Small intestine (tissue), 7 donors: ENCODE data around the gene JAKMIP2. TPM values are rescaled to one million over a fixed set of nuclear protein-coding genes. Genes with fewer than 3 reads are reported as not detected.
"Not testable (repeated sequence)": the region's sequence is repeated elsewhere in the genome, so short reads cannot be mapped to it uniquely, and the experiment has no call there.

Source experiments
- DNase-seq, 2 donors: peaks; one replicate each; pipeline versions ENCODE4 v3.0.0 to v3.0.0-alpha.2; 2013
- FAIRE-seq: peaks from 2 replicates; lab custom pipeline; 2012; peaks lifted over from hg19 to GRCh38; lab: Jason Lieb, UNC
- H3K27ac ChIP-seq, 3 donors: one replicate each; pipeline ENCODE4 v1.5.1; 2013; ENCODE audit warnings: low read length in 2 of 3, mild to moderate bottlenecking in 2 of 3, control low read depth in 1 of 3, inconsistent platforms in 1 of 3, low read depth in 1 of 3, moderate library complexity in 1 of 3
- H3K27me3 ChIP-seq, 3 donors: one replicate each; pipeline ENCODE4 v1.6.1; 2013; ENCODE audit warnings: low read length in 3 of 3, inconsistent platforms in 1 of 3; ENCODE audit not compliant: control insufficient read depth in 3 of 3, insufficient read depth in 3 of 3
- H3K36me3 ChIP-seq, 3 donors: one replicate each; pipeline ENCODE4 v1.6.1; 2013; ENCODE audit warnings: low read length in 3 of 3, inconsistent platforms in 1 of 3, low read depth in 1 of 3, mild to moderate bottlenecking in 1 of 3, moderate library complexity in 1 of 3; ENCODE audit not compliant: control insufficient read depth in 3 of 3, insufficient read depth in 2 of 3
- H3K4me1 ChIP-seq, 3 donors: one replicate each; pipeline ENCODE4 v1.6.1; 2013; ENCODE audit warnings: low read length in 2 of 3, inconsistent platforms in 1 of 3, low read depth in 1 of 3, mild to moderate bottlenecking in 1 of 3, moderate library complexity in 1 of 3; ENCODE audit not compliant: control insufficient read depth in 3 of 3, insufficient read depth in 2 of 3
- H3K4me3 ChIP-seq, 3 donors: one replicate each; pipeline ENCODE4 v1.5.1; 2013; ENCODE audit warnings: low read length in 3 of 3, control low read depth in 1 of 3, inconsistent platforms in 1 of 3, low read depth in 1 of 3, mild to moderate bottlenecking in 1 of 3, moderate library complexity in 1 of 3
- H3K9me3 ChIP-seq, 2 donors: one replicate each; pipeline ENCODE4 v1.6.1; 2013; ENCODE audit warnings: low read depth in 1 of 2, low read length in 1 of 2; ENCODE audit not compliant: control insufficient read depth in 2 of 2, insufficient read depth in 1 of 2
- WGBS, 3 donors: extraction: QIAGEN DNeasy Blood & Tissue Kit; methylation state at CpG; one replicate each; pipeline ENCODE4 v1.1.7; 2013; 5-methylcytosine and 5-hydroxymethylcytosine counted together
- polyA plus RNA-seq, 4 donors: library from polyadenylated mRNA; stranded (reverse) in 3 of 4; unstranded in 1 of 4; fragments of 200-250 nt in 3 of 4; fragments of 120-200 nt in 1 of 4; gene quantifications; one replicate each; pipeline versions ENCODE4 v1.2.1 to v1.2.3, GENCODE V29; 2013
- donor health status: healthy with polysubstance abuse.
- donor health status: control.
- donor health status: control.
- donor health status: Bipolar disorder and iron deficiency.
- donor health status: healthy.

JAKMIP2 gene
- polyA plus RNA-seq, 4 donors = 0.22 to 1.0 (median 0.42) TPM

GRCh38 chr5:147561435-147561834 is 221.1 kb downstream of the JAKMIP2 start:
- H3K27ac ChIP-seq = no peak overlapping the region
- no peak overlapping the region for H3K4me3 ChIP-seq
- no peaks in the 10 kb centered on the region for H3K27me3 ChIP-seq
- H3K36me3 ChIP-seq = no peaks in the 10 kb centered on the region
- FAIRE-seq (no peak), DNase-seq (no peak)
- peaks cover 0 to 2% (median 0%) of the 10 kb centered on the region in 3 donors for H3K4me1 ChIP-seq
- no peaks in the 10 kb centered on the region for H3K9me3 ChIP-seq
- WGBS, 3 donors = 89 to 98% (median 98%) methylated on average over 2 of the region's 2 CpGs

DNA sequence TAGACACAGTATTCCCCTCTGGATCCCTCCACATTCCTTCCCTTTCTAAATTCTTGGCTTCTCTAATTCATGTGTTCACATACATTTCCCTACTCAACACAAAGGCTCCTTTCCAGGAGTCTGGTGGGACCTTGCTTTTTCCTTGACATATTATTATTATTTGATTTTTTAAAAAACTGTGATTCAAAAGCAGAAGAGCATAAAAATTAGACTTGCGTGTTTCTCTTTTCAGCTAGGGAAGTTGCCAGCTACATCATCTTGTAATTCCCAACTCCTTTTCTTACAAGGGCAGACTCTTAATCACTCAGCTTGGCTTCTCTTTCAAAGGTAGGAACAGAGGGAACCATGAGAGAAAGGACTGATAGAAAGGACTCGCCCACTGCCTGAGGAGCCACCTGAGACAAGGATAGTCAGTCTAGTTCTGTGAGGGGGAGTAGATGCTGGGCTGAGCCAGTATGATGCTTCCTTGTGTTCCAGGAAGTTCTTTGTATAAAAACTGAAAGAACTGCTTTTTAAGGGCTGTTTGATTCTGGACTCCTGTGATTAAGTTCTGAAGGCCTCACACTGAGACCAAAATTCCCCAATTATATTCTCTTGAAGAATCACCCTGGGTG is 221.7 kb downstream of the JAKMIP2 start:
- DNase-seq (no peak), FAIRE-seq (no peak)
- WGBS, 3 donors = 58 to 79% (median 68%) methylated on average over 2 of the region's 2 CpGs
- Histone ChIP-seq H3K27me3 (no peaks in the 10 kb centered on the region), H3K4me1 (peaks cover 0 to 2% (median 0%) of the 10 kb centered on the region in 3 donors), H3K27ac (no peak overlapping the region), H3K4me3 (no peak overlapping the region), H3K36me3 (no peaks in the 10 kb centered on the region), H3K9me3 (no peaks in the 10 kb centered on the region)

- no peak for DNase-seq
- no peak for FAIRE-seq
- H3K4me1 ChIP-seq = peaks cover 0 to 2% (median 0%) of the 10 kb centered on the region in 3 donors
- no peaks in the 10 kb centered on the region for H3K36me3 ChIP-seq
- no peaks in the 10 kb centered on the region for H3K9me3 ChIP-seq
- H3K27me3 ChIP-seq = no peaks in the 10 kb centered on the region
- no peak overlapping the region for H3K4me3 ChIP-seq
- 45 to 50% (median 47%) methylated on average over 2 of the region's 2 CpGs for WGBS, 3 donors
- no peak overlapping the region for H3K27ac ChIP-seq
Observed at GRCh38 chr5:147559749-147560148, 222.8 kb downstream of the JAKMIP2 start.

DNA sequence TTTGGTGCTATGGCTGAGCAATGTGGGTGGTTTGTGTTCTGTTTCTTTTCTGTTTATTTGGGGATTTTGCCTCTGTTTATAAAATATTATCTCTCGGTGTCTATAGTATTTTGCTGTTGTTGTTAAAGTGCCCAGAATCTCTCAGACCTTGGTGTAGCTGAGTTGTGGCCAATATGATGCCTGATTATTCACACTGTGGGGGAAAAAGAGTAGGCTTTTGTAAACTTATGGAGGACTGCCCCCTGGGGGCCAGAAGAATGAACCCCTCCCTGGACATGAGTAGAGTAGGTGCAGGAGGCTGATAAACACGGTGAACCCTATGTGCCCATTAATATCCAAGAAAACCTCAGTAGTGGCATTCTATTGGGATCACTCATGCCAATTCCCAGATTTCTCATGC is 223.7 kb downstream of the JAKMIP2 start:
- FAIRE-seq = no peak
- no peaks in the 10 kb centered on the region for H3K27me3 ChIP-seq
- no peaks in the 10 kb centered on the region for H3K36me3 ChIP-seq
- H3K4me3 ChIP-seq = no peak overlapping the region
- H3K27ac ChIP-seq = no peak overlapping the region
- WGBS, 3 donors = 9 to 31% (median 22%) methylated on average over 2 of the region's 2 CpGs
- H3K9me3 ChIP-seq = no peaks in the 10 kb centered on the region
- peak in 1 of 2 donors; percentile 32 for DNase-seq
- peaks cover 0 to 5% (median 1%) of the 10 kb centered on the region in 3 donors for H3K4me1 ChIP-seq

DNA sequence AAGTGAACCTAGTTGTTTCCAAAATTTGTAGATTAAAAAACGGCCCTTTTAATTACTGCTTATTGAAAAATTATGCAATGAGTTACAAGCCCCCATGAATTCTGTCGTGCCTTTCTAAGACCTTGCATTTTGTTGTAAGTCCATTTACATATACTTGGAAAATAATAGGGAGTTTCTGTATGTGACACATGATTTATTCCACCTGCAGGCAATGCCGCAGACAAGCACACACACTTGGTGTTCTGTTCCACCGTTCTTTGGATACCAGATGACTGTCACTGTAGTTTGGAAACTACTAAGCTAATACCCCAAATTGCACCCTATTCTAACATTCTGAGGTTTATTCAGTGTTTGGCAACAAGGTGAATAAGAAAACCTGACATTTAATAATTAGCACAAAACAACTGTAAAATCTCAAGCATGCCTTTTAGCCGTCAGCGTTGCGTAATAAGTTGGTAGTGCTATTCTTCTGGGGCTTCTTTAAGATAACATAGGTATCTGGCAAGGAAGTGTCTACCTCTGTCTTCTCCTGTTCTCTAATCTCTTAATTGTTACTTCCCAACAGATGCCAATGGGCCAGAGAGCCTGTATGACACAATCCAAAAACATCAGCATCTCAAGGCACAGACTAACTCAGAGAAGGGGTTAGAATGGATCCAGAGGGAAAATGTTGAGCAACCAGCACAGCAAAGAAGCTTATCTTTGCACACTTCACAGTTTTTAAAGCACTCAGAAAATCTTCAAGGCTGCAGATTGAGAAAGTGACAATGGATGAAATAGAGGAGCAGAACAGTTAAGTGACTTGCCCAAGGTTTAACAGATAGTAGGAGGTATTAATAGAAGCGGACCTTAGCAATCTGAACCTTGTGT is 224.4 kb downstream of the JAKMIP2 start:
- H3K4me3 ChIP-seq = no peak overlapping the region
- FAIRE-seq (no peak), DNase-seq (no peak)
- H3K27ac ChIP-seq = no peak overlapping the region
- WGBS, 3 donors = 74 to 76% (median 76%) methylated on average over 8 of the region's 8 CpGs
- no peaks in the 10 kb centered on the region for H3K27me3 ChIP-seq
- H3K4me1 ChIP-seq = peaks cover 0 to 5% (median 4%) of the 10 kb centered on the region in 3 donors
- H3K36me3 ChIP-seq = no peaks in the 10 kb centered on the region
- no peaks in the 10 kb centered on the region for H3K9me3 ChIP-seq

- DNase-seq (no peak), FAIRE-seq (no peak)
- Histone ChIP-seq H3K9me3 (no peaks in the 10 kb centered on the region), H3K4me3 (no peak overlapping the region), H3K27ac (peak overlapping the region in 1 of 3 donors; percentile 40), H3K4me1 (peaks cover 0 to 5% (median 4%) of the 10 kb centered on the region in 3 donors), H3K36me3 (no peaks in the 10 kb centered on the region), H3K27me3 (no peaks in the 10 kb centered on the region)
- WGBS, 3 donors = 74 to 77% (median 76%) methylated on average over 7 of the region's 7 CpGs
Observed at GRCh38 chr5:147555176-147555575, 227.4 kb downstream of the JAKMIP2 start.

DNA sequence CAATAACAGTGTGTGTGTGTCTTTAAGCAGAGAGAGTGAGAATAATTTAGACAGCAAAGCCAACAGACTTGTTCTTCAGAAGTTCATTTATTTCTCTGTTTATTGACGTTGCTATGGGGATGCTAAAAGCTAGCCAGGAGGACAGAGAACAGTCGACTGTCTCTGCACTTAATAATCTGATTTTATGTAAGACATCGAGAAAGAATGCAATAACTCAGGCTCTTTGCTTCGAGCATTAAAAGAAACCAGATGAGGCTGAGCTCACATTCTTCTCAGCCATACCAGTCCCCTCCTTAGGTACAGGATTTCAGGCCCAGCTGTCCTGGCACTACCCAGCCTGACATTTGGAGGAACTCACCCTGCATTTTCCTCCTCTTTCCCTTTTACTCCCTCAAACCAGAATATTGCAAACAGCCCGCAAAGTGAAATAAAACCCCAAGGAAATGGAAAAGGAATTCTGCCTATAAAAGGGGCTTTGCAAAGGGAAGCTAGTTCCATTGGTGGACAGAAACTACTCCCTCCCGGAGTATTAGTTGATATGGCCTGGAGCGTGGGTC is 228.2 kb downstream of the JAKMIP2 start:
- Histone ChIP-seq H3K9me3 (no peaks in the 10 kb centered on the region), H3K4me1 (peaks cover 0 to 5% (median 4%) of the 10 kb centered on the region in 3 donors), H3K4me3 (no peak overlapping the region), H3K27me3 (no peaks in the 10 kb centered on the region), H3K27ac (peak overlapping the region in 2 of 3 donors; percentile 40 to 62), H3K36me3 (no peaks in the 10 kb centered on the region)
- FAIRE-seq (no peak), DNase-seq (peak in 1 of 2 donors; percentile 46)
- WGBS, 3 donors = 37 to 48% (median 38%) methylated on average over 7 of the region's 7 CpGs

GRCh38 chr5:147553817-147554216 is 228.7 kb downstream of the JAKMIP2 start:
- DNase-seq, FAIRE-seq, H3K4me3 ChIP-seq, H3K4me1 ChIP-seq, H3K9me3 ChIP-seq, H3K36me3 ChIP-seq, H3K27me3 ChIP-seq: not testable (repeated sequence)
- WGBS, 3 donors = 59 to 70% (median 70%) methylated on average over 5 of the region's 5 CpGs
- H3K27ac ChIP-seq = peak overlapping the region in 2 of 3 donors; percentile 40 to 63
